ENCODE data around the gene FKBP14.

FKBP14 gene

GRCh38 chr7:29977886-29978651, 48.4 kb downstream of the FKBP14 start:
- peak; percentile 38; the same call in 1 of the 3 replicates for ATAC-seq
- TF ChIP-seq ARNTL (CRISPR knock-in tag; IDR thresholded peaks at IDR 0.05; ENCODE audit: borderline replicate concordance, low read depth) = no peak
- TF ChIP-seq ZNF70 (CRISPR knock-in tag; IDR thresholded peaks at IDR 0.05) = no peak
- TF ChIP-seq, protein P1, sequence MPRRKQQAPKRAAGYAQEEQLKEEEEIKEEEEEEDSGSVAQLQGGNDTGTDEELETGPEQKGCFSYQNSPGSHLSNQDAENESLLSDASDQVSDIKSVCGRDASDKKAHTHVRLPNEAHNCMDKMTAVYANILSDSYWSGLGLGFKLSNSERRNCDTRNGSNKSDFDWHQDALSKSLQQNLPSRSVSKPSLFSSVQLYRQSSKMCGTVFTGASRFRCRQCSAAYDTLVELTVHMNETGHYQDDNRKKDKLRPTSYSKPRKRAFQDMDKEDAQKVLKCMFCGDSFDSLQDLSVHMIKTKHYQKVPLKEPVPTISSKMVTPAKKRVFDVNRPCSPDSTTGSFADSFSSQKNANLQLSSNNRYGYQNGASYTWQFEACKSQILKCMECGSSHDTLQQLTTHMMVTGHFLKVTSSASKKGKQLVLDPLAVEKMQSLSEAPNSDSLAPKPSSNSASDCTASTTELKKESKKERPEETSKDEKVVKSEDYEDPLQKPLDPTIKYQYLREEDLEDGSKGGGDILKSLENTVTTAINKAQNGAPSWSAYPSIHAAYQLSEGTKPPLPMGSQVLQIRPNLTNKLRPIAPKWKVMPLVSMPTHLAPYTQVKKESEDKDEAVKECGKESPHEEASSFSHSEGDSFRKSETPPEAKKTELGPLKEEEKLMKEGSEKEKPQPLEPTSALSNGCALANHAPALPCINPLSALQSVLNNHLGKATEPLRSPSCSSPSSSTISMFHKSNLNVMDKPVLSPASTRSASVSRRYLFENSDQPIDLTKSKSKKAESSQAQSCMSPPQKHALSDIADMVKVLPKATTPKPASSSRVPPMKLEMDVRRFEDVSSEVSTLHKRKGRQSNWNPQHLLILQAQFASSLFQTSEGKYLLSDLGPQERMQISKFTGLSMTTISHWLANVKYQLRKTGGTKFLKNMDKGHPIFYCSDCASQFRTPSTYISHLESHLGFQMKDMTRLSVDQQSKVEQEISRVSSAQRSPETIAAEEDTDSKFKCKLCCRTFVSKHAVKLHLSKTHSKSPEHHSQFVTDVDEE (CRISPR knock-in tag; IDR thresholded peaks at IDR 0.05) = no peak
- TF ChIP-seq TCF4 (CRISPR knock-in tag; IDR thresholded peaks at IDR 0.05; ENCODE audit: borderline replicate concordance) = no peak
- TF ChIP-seq RARB (CRISPR knock-in tag; IDR thresholded peaks at IDR 0.05) = no peak
- TF ChIP-seq, protein P2, sequence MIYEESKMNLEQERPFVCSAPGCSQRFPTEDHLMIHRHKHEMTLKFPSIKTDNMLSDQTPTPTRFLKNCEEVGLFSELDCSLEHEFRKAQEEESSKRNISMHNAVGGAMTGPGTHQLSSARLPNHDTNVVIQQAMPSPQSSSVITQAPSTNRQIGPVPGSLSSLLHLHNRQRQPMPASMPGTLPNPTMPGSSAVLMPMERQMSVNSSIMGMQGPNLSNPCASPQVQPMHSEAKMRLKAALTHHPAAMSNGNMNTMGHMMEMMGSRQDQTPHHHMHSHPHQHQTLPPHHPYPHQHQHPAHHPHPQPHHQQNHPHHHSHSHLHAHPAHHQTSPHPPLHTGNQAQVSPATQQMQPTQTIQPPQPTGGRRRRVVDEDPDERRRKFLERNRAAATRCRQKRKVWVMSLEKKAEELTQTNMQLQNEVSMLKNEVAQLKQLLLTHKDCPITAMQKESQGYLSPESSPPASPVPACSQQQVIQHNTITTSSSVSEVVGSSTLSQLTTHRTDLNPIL (CRISPR knock-in tag; IDR thresholded peaks at IDR 0.05; ENCODE audit: low read depth) = no peak
- TF ChIP-seq ZNF8 (CRISPR knock-in tag; IDR thresholded peaks at IDR 0.05) = no peak
- no peak for TF ChIP-seq GLIS3 (CRISPR knock-in tag; IDR thresholded peaks at IDR 0.05)
- TF ChIP-seq ZFP30 (CRISPR knock-in tag; IDR thresholded peaks at IDR 0.05) = no peak

DNA sequence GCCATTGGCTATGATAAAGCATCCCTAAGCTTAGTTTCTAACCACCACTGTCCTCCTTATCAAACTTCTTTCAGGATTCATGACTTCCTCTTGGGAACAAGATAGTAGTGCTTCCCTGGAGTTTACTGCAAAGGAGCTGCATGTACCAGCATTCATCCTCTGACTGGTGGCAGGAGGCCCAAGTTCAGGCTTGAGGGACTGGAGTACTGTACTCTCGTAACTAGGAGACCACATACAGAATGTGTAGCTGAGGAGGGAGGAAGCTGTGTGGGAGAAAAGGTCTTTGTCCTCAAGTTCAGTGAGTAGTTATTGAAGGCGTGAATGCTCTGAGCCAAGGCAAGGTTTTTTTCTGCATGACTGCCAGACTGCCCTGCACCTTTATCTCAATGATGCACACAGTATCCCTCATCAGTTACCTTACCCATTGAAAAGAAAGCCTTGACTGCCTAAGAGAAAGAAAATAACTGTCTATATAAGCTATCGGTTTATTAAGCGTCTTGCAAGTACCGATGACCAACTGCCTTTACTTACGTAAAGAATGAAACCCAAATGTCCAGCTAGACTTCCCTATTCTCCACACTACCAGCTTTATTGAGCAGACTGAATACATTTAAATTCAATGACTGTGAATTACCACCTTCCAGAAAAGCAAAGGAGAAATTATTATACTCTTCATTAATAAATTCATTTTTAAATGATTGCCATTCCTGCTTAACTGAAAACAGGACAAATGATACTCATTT, 49.7 kb downstream of the FKBP14 start:
- ATAC-seq = peak; percentile 36
- TF ChIP-seq GLIS3 (CRISPR knock-in tag; IDR thresholded peaks at IDR 0.05) = no peak
- no peak for TF ChIP-seq SNAI2 (CRISPR knock-in tag; IDR thresholded peaks at IDR 0.05)
- no peak for TF ChIP-seq BACH2 (CRISPR knock-in tag; IDR thresholded peaks at IDR 0.05; ENCODE audit: borderline replicate concordance)
- no peak for TF ChIP-seq ARNTL (CRISPR knock-in tag; IDR thresholded peaks at IDR 0.05; ENCODE audit: borderline replicate concordance, low read depth)
- TF ChIP-seq TOX (CRISPR knock-in tag; IDR thresholded peaks at IDR 0.05; ENCODE audit: borderline replicate concordance) = no peak

GRCh38 chr7:29976266-29976665, 50.2 kb downstream of the FKBP14 start:
- ATAC-seq = peak; percentile 20; the same call in 2 of the 3 replicates
- no peak for TF ChIP-seq ARNTL (CRISPR knock-in tag; IDR thresholded peaks at IDR 0.05; ENCODE audit: borderline replicate concordance, low read depth)
- TF ChIP-seq, protein P2 (CRISPR knock-in tag; IDR thresholded peaks at IDR 0.05; ENCODE audit: low read depth) = no peak
- no peak for TF ChIP-seq ZNF565 (CRISPR knock-in tag; conservative IDR thresholded peaks at IDR 0.05; ENCODE audit: low read depth)
- TF ChIP-seq ESRRG (CRISPR knock-in tag; IDR thresholded peaks at IDR 0.05) = no peak
- TF ChIP-seq, protein P3, sequence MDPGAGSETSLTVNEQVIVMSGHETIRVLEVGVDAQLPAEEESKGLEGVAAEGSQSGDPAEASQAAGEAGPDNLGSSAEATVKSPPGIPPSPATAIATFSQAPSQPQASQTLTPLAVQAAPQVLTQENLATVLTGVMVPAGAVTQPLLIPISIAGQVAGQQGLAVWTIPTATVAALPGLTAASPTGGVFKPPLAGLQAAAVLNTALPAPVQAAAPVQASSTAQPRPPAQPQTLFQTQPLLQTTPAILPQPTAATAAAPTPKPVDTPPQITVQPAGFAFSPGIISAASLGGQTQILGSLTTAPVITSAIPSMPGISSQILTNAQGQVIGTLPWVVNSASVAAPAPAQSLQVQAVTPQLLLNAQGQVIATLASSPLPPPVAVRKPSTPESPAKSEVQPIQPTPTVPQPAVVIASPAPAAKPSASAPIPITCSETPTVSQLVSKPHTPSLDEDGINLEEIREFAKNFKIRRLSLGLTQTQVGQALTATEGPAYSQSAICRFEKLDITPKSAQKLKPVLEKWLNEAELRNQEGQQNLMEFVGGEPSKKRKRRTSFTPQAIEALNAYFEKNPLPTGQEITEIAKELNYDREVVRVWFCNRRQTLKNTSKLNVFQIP (CRISPR knock-in tag; IDR thresholded peaks at IDR 0.05; ENCODE audit: borderline replicate concordance, low read depth) = no peak
- no peak for TF ChIP-seq RARB (CRISPR knock-in tag; IDR thresholded peaks at IDR 0.05)
- no peak for TF ChIP-seq PPARA (CRISPR knock-in tag; IDR thresholded peaks at IDR 0.05; ENCODE audit: borderline replicate concordance)
- no peak for TF ChIP-seq ZC3H10 (CRISPR knock-in tag; IDR thresholded peaks at IDR 0.05)
- no peak for TF ChIP-seq BACH2 (CRISPR knock-in tag; IDR thresholded peaks at IDR 0.05; ENCODE audit: borderline replicate concordance)
- no peak for TF ChIP-seq ZFP30 (CRISPR knock-in tag; IDR thresholded peaks at IDR 0.05)
- TF ChIP-seq ZFP3 (CRISPR knock-in tag; IDR thresholded peaks at IDR 0.05) = no peak
- TF ChIP-seq, protein P4, sequence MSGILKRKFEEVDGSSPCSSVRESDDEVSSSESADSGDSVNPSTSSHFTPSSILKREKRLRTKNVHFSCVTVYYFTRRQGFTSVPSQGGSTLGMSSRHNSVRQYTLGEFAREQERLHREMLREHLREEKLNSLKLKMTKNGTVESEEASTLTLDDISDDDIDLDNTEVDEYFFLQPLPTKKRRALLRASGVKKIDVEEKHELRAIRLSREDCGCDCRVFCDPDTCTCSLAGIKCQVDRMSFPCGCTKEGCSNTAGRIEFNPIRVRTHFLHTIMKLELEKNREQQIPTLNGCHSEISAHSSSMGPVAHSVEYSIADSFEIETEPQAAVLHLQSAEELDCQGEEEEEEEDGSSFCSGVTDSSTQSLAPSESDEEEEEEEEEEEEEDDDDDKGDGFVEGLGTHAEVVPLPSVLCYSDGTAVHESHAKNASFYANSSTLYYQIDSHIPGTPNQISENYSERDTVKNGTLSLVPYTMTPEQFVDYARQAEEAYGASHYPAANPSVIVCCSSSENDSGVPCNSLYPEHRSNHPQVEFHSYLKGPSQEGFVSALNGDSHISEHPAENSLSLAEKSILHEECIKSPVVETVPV (CRISPR knock-in tag; IDR thresholded peaks at IDR 0.05) = no peak
- no peak for TF ChIP-seq CSDC2 (CRISPR knock-in tag; IDR thresholded peaks at IDR 0.05)
- no peak for TF ChIP-seq TCF4 (CRISPR knock-in tag; IDR thresholded peaks at IDR 0.05; ENCODE audit: borderline replicate concordance)
- TF ChIP-seq ZNF70 (CRISPR knock-in tag; IDR thresholded peaks at IDR 0.05) = no peak

All from SK-N-SH treated with all-trans-retinoic acid at 6 μM for 48 hours (cell line).